IMR-90 (cell line): Measurements from ENCODE around the gene VDAC1. TPM values are rescaled to one million over a fixed set of nuclear protein-coding genes. Genes with fewer than 3 reads are reported as not detected.
A peak's percentile ranks its signal among the peaks of the same experiment; 100 is the strongest.

Source experiments
- ATAC-seq: fragments of 200-7000 bp; cut with Tn5 transposase; 2 replicates; pipeline ENCODE4 v1.9.1; 2020; ENCODE audit warnings: low read depth, mild to moderate bottlenecking, moderate library complexity
- BruUV-seq: library from RNA; stranded (reverse); fragments of 400-500 nt; replicated peaks from 2 replicates; lab custom pipeline; 2021; lab: Mats Ljungman, UMichigan
- CTCF ChIA-PET: fragments of 300-600 bp; formaldehyde crosslinking; extraction: SDS; loops from one replicate; lab custom pipeline; 2021; ENCODE audit warnings: antibody characterized with exemption; lab: Yijun Ruan, JAX
- POLR2A ChIA-PET: fragments of 300-600 bp; sonication (Branson Sonifier 250); formaldehyde crosslinking; loops from one replicate; lab custom pipeline; 2022; ENCODE audit warnings: antibody characterized with exemption; ENCODE audit not compliant: unreplicated experiment; lab: Charles Lee
- DNase-seq: peaks from one replicate; pipeline ENCODE4 v3.0.0; 2013
- H2AFZ ChIP-seq: replicated peaks from 2 replicates; pipeline ENCODE3; 2013; ENCODE audit warnings: low read length, mild to moderate bottlenecking; ENCODE audit not compliant: poor library complexity
- H2AK5ac ChIP-seq: 2 replicates; pipeline ENCODE4 v1.6.1; 2013; ENCODE audit warnings: low read depth, low read length, inconsistent platforms
- H2AK9ac ChIP-seq: replicated peaks from 2 replicates; pipeline ENCODE3; 2013; ENCODE audit warnings: mild to moderate bottlenecking, low read depth, low read length, moderate library complexity; ENCODE audit not compliant: poor library complexity
- H2BK120ac ChIP-seq: 2 replicates; pipeline ENCODE4 v1.6.1; 2013; ENCODE audit warnings: low read depth, low read length, inconsistent platforms
- H2BK15ac ChIP-seq: 3 replicates; pipeline ENCODE4 v1.6.1; 2013; ENCODE audit warnings: low read depth, low read length, inconsistent platforms
- H2BK20ac ChIP-seq: 2 replicates; pipeline ENCODE4 v1.6.1; 2013; ENCODE audit warnings: low read depth, mild to moderate bottlenecking, inconsistent platforms, low read length, moderate library complexity
- H2BK5ac ChIP-seq: 2 replicates; pipeline ENCODE4 v1.6.1; 2013; ENCODE audit warnings: mild to moderate bottlenecking, low read depth, low read length, inconsistent platforms; ENCODE audit not compliant: poor library complexity, severe bottlenecking
- H3K14ac ChIP-seq: replicated peaks from 2 replicates; pipeline ENCODE4 v1.6.1; 2013; ENCODE audit warnings: low read depth, low read length, inconsistent platforms
- H3K18ac ChIP-seq: 2 replicates; pipeline ENCODE4 v1.6.1; 2013; ENCODE audit warnings: low read depth, low read length, control low read depth
- H3K23ac ChIP-seq: 2 replicates; pipeline ENCODE4 v1.6.1; 2013; ENCODE audit warnings: low read depth, low read length, inconsistent platforms
- H3K27ac ChIP-seq: 2 replicates; pipeline ENCODE4 v1.5.1; 2013; ENCODE audit warnings: mild to moderate bottlenecking, control low read depth, low read length; ENCODE audit not compliant: insufficient read depth
- H3K27me3 ChIP-seq: 2 replicates; pipeline ENCODE4 v1.6.1; 2013; ENCODE audit warnings: low read length; ENCODE audit not compliant: control insufficient read depth, insufficient read depth
- H3K36me3 ChIP-seq: 2 replicates; pipeline ENCODE4 v1.6.1; 2013; ENCODE audit warnings: low read length, mixed read lengths; ENCODE audit not compliant: control insufficient read depth, insufficient read depth
- H3K4ac ChIP-seq: 2 replicates; pipeline ENCODE4 v1.6.1; 2013; ENCODE audit warnings: low read depth, low read length, inconsistent platforms
- H3K4me1 ChIP-seq: 2 replicates; pipeline ENCODE4 v1.6.1; 2013; ENCODE audit warnings: low read length, mixed read lengths; ENCODE audit not compliant: control insufficient read depth, insufficient read depth
- H3K4me2 ChIP-seq: 2 replicates; pipeline ENCODE4 v1.6.1; 2013; ENCODE audit warnings: low read depth, mild to moderate bottlenecking, control low read depth, low read length, moderate library complexity
- H3K4me3 ChIP-seq: 2 replicates; pipeline ENCODE4 v1.5.1; 2013; ENCODE audit warnings: low read depth, mild to moderate bottlenecking, control low read depth, low read length, moderate library complexity; ENCODE audit not compliant: insufficient read depth
- H3K56ac ChIP-seq: 2 replicates; pipeline ENCODE4 v1.6.1; 2013; ENCODE audit warnings: low read length, inconsistent platforms; ENCODE audit not compliant: insufficient read depth; ENCODE audit errors: extremely low read depth
- H3K79me1 ChIP-seq, 2 experiments: 2 replicates each; pipeline ENCODE4 v1.6.1; 2013; ENCODE audit warnings: low read length in 2 of 2, inconsistent platforms in 1 of 2, low read depth in 1 of 2
- H3K9ac ChIP-seq: 2 replicates; pipeline ENCODE4 v1.6.1; 2013; ENCODE audit warnings: low read depth, low read length, control low read depth
- H3K9me1 ChIP-seq: 2 replicates; pipeline ENCODE4 v1.6.1; 2013; ENCODE audit warnings: low read length, inconsistent platforms; ENCODE audit not compliant: insufficient read depth
- H3K9me3 ChIP-seq: 2 replicates; pipeline ENCODE4 v1.6.1; 2013; ENCODE audit warnings: low read length; ENCODE audit not compliant: control insufficient read depth, insufficient read depth
- H4K20me1 ChIP-seq: 2 replicates; pipeline ENCODE4 v1.6.1; 2013; ENCODE audit warnings: low read length, inconsistent platforms; ENCODE audit not compliant: insufficient read depth
- H4K5ac ChIP-seq: 2 replicates; pipeline ENCODE4 v1.6.1; 2013; ENCODE audit warnings: mild to moderate bottlenecking, low read depth, low read length, control low read depth
- H4K8ac ChIP-seq, 2 experiments: 2 replicates each; pipeline ENCODE4 v1.6.1; 2013; ENCODE audit warnings: low read depth in 2 of 2, low read length in 2 of 2, control low read depth in 1 of 2, inconsistent platforms in 1 of 2
- H4K91ac ChIP-seq: 2 replicates; pipeline ENCODE4 v1.6.1; 2013; ENCODE audit warnings: low read depth, low read length, inconsistent platforms; ENCODE audit not compliant: insufficient read depth
- ELK1 ChIP-seq: fragments of 150-350 bp; IDR thresholded peaks from 2 replicates; pipeline ENCODE4 v1.6.1; 2016; ENCODE audit warnings: low read depth, mild to moderate bottlenecking, low read length, moderate library complexity, borderline replicate concordance
- FOS ChIP-seq: fragments of 150-350 bp; IDR thresholded peaks from 2 replicates; pipeline ENCODE4 v1.6.1; 2016; ENCODE audit warnings: low read depth, low read length
- MAFK ChIP-seq: IDR thresholded peaks from 2 replicates; pipeline ENCODE4 v1.6.1; 2012; ENCODE audit warnings: low read depth, low read length, improper control_type of control experiment
- POLR2A ChIP-seq: IDR thresholded peaks from 2 replicates; pipeline ENCODE4 v1.6.1; 2012; ENCODE audit warnings: mild to moderate bottlenecking, low read depth, low read length
- WGBS, 2 experiments: methylation state at CpG; one replicate each; pipeline versions ENCODE4 v1.1.5 to v1.1.7; 2013; ENCODE audit warnings: missing lambda C conversion rate in 2 of 2; ENCODE audit not compliant: insufficient read length in 1 of 2; ENCODE audit errors: extremely low coverage in 2 of 2; 5-methylcytosine and 5-hydroxymethylcytosine counted together
- dilution Hi-C: fragments of 300-500 bp; cut with HindIII; formaldehyde crosslinking; loops from one replicate; pipeline ENCODE4 v1.14.3; 2018; ENCODE audit warnings: low sequenced_read_pairs; ENCODE audit not compliant: unreplicated experiment
- in situ Hi-C: fragments of 300-500 bp; cut with MboI; formaldehyde crosslinking; loops from 3 replicates; pipeline ENCODE4 v1.14.3; 2019; ENCODE audit warnings: low sequenced_read_pairs, inconsistent platforms, mixed read lengths
- intact Hi-C: fragments of 100-400 bp; cut with micrococcal nuclease; formaldehyde crosslinking; loops from 2 replicates; pipeline ENCODE4 v1.10.0; 2022
- polyA plus RNA-seq, 3 experiments: library from polyadenylated mRNA; depleted of rRNA; stranded (reverse); fragments of >200 nt; gene quantifications; 2 replicates each; pipeline ENCODE4 v1.2.3, GENCODE V29; 2012; ENCODE audit warnings: low replicate concordance in 1 of 3
- total RNA-seq: library from RNA; depleted of rRNA; stranded (reverse); fragments of >200 nt; gene quantifications from 2 replicates; pipeline ENCODE4 v1.2.3, GENCODE V29; 2012

The VDAC1 gene
- total and polyA plus RNA-seq, 2 of the 4 experiments (the other 2 are of a cell fraction), result 289 to 365 TPM

- H3K4me3 ChIP-seq, result no peak overlapping the region
- H3K56ac ChIP-seq, result no peak overlapping the region
- TF ChIP-seq ELK1, result no peak
- TF ChIP-seq FOS, result no peak
- TF ChIP-seq MAFK, result no peak
- no peak for TF ChIP-seq POLR2A
- no peak for ATAC-seq
- H2BK20ac ChIP-seq, result no peak overlapping the region
- H3K14ac ChIP-seq, result no peak overlapping the region
- no peak overlapping the region for H4K8ac ChIP-seq
- H3K36me3 ChIP-seq, result peaks cover 17% of the 10 kb centered on the region
- no peak overlapping the region for H2BK15ac ChIP-seq
- no peak overlapping the region for H3K18ac ChIP-seq
- no peak overlapping the region for H3K4me2 ChIP-seq
- peak overlapping the region; percentile 68; the same call in 1 of the 2 replicates for H3K23ac ChIP-seq
- ChIA-PET POLR2A (no interaction called here), CTCF (interaction anchor here (0.6 kb wide), 1 partner anchor 917 kb away, joined by 5 read pairs; no protein-coding TSS in a partner anchor)
- no peaks in the 10 kb centered on the region for H3K9me3 ChIP-seq
- H4K5ac ChIP-seq, result no peak overlapping the region
- H4K91ac ChIP-seq, result no peak overlapping the region
- no peak for DNase-seq
- 80% methylated on average over 2 of the region's 6 CpGs; no CpG with 5 or more reads in 1 of the 2 experiments for WGBS, 2 experiments
- H2BK5ac ChIP-seq, result no peak overlapping the region
- H3K79me1 ChIP-seq, result peaks cover 19 to 90% of the 10 kb centered on the region in 2 experiments
- dilution Hi-C loops, result no loop called here
- no peak overlapping the region for H2AK5ac ChIP-seq
- no peak overlapping the region for H2AFZ ChIP-seq
- peaks cover 52% of the 10 kb centered on the region for H3K9me1 ChIP-seq
- no peak overlapping the region for H2AK9ac ChIP-seq
- H3K9ac ChIP-seq, result no peak overlapping the region
- BruUV-seq, result no TSS peak
- no peaks in the 10 kb centered on the region for H3K27me3 ChIP-seq
- intact Hi-C loops, result loop anchor here (5.0 kb wide), 1 partner anchor 828 kb away; no protein-coding TSS in a partner anchor
- H3K4ac ChIP-seq, result no peak overlapping the region
- peaks cover 100% of the 10 kb centered on the region for H4K20me1 ChIP-seq
- no peak overlapping the region for H3K27ac ChIP-seq
- in situ Hi-C loops, result no loop called here
- H2BK120ac ChIP-seq, result no peak overlapping the region
- H3K4me1 ChIP-seq, result peaks cover 36% of the 10 kb centered on the region
Measured at GRCh38 chr5:133994990-133995333, 9.8 kb downstream of the VDAC1 start.
